NCI-H187 (cell line): ENCODE results near the gene PTPRM.

Source experiments
- DNase-seq, 2 experiments: peaks; one replicate each; lab custom pipeline; 2025; lab: John Stamatoyannopoulos, UW

PTPRM gene

GRCh38 chr18:8328126-8328525 is 761.0 kb downstream of the PTPRM start:
- DNase-seq = no peak

GRCh38 chr18:8329186-8329771 is 762.2 kb downstream of the PTPRM start:
- no peak for DNase-seq

GRCh38 chr18:8330575-8330974 is 763.5 kb downstream of the PTPRM start:
- DNase-seq = no peak

GRCh38 chr18:8332286-8332685 is 765.2 kb downstream of the PTPRM start:
- no peak for DNase-seq

GRCh38 chr18:8333961-8334360 is 766.8 kb downstream of the PTPRM start:
- DNase-seq = no peak

- no peak for DNase-seq
Observed at GRCh38 chr18:8337211-8337610, 770.1 kb downstream of the PTPRM start.

- DNase-seq = no peak
Observed at GRCh38 chr18:8339210-8339609, 772.1 kb downstream of the PTPRM start.

- no peak for DNase-seq
Observed at GRCh38 chr18:8339952-8340351, 772.8 kb downstream of the PTPRM start.

- DNase-seq = no peak
Observed at GRCh38 chr18:8341481-8342230, 774.5 kb downstream of the PTPRM start.

GRCh38 chr18:8348051-8348720 is 781.1 kb downstream of the PTPRM start:
- DNase-seq = no peak

- DNase-seq = no peak
Observed at GRCh38 chr18:8349608-8350323, 782.6 kb downstream of the PTPRM start.

- DNase-seq = no peak
Observed at GRCh38 chr18:8350628-8351027, 783.5 kb downstream of the PTPRM start.

GRCh38 chr18:8351161-8351560 is 784.0 kb downstream of the PTPRM start:
- DNase-seq = no peak

- DNase-seq = no peak
Observed at GRCh38 chr18:8354304-8354703, 787.2 kb downstream of the PTPRM start.

- DNase-seq = no peak
Observed at GRCh38 chr18:8356001-8356400, 788.9 kb downstream of the PTPRM start.

- DNase-seq = no peak
Observed at GRCh38 chr18:8357320-8357719, 790.2 kb downstream of the PTPRM start.

- no peak for DNase-seq
Observed at GRCh38 chr18:8358033-8358765, 791.1 kb downstream of the PTPRM start.

- no peak for DNase-seq
Observed at GRCh38 chr18:8359076-8359475, 792.0 kb downstream of the PTPRM start.

GRCh38 chr18:8359481-8359880 is 792.4 kb downstream of the PTPRM start:
- DNase-seq = no peak

- DNase-seq = no peak
Observed at GRCh38 chr18:8361941-8362471, 794.9 kb downstream of the PTPRM start.

GRCh38 chr18:8362863-8363262 is 795.7 kb downstream of the PTPRM start:
- DNase-seq = no peak

GRCh38 chr18:8364385-8364784 is 797.3 kb downstream of the PTPRM start:
- no peak for DNase-seq
